K562 (cell line): Measurements from ENCODE around the gene PPT2. TPM values are rescaled to one million over a fixed set of nuclear protein-coding genes. Genes with fewer than 3 reads are reported as not detected.

Experiments used
- CEBPZ ChIP-seq: fragments of 150-350 bp; IDR thresholded peaks from 2 replicates; pipeline ENCODE4 v1.6.1; 2014; ENCODE audit warnings: low read depth, mild to moderate bottlenecking, low read length, borderline replicate concordance
- CHAMP1 ChIP-seq: fragments of 450-650 bp; IDR thresholded peaks from 2 replicates; pipeline ENCODE4 v1.6.1; 2016; ENCODE audit warnings: mild to moderate bottlenecking
- GATAD2A ChIP-seq: fragments of 450-650 bp; IDR thresholded peaks from 2 replicates; pipeline ENCODE4 v1.6.1; 2017
- HES1 ChIP-seq: fragments of 450-650 bp; IDR thresholded peaks from 2 replicates; pipeline ENCODE4 v1.6.1; 2016; ENCODE audit warnings: low read depth, mild to moderate bottlenecking, moderate library complexity
- HSF4 ChIP-seq: fragments of 250-450 bp; sonication (Bioruptor Pico); IDR thresholded peaks from 2 replicates; pipeline ENCODE4 v2.1.2; 2022; ENCODE audit warnings: mild to moderate bottlenecking, moderate library complexity, borderline replicate concordance
- NRF1 ChIP-seq, 2 experiments: fragments of 450-650 bp; IDR thresholded peaks in 1 of 2; conservative IDR thresholded peaks in 1 of 2; 2 replicates each; pipeline ENCODE4 v1.6.1; 2014; ENCODE audit warnings: mild to moderate bottlenecking in 2 of 2
- PHB2 ChIP-seq: fragments of 450-650 bp; IDR thresholded peaks from 2 replicates; pipeline ENCODE4 v1.6.1; 2017; ENCODE audit warnings: low read depth
- PHTF2 ChIP-seq: fragments of 250-450 bp; sonication (Bioruptor Pico); IDR thresholded peaks from 2 replicates; pipeline ENCODE4 v1.5.0; 2021; ENCODE audit warnings: mild to moderate bottlenecking
- PRMT5 ChIP-seq: sonication (generic); formaldehyde crosslinking; IDR thresholded peaks from 2 replicates; pipeline ENCODE4 v1.5.0; 2020; ENCODE audit warnings: missing genetic modification reagents
- RBM34 ChIP-seq: fragments of 200-400 bp; formaldehyde crosslinking; IDR thresholded peaks from 2 replicates; pipeline ENCODE4 v1.6.1; 2018; ENCODE audit warnings: low read length, borderline replicate concordance; ENCODE audit not compliant: insufficient read depth
- TCF3 ChIP-seq: sonication (generic); formaldehyde crosslinking; IDR thresholded peaks from 2 replicates; pipeline ENCODE4 v1.4.0; 2020; ENCODE audit warnings: mild to moderate bottlenecking, missing genetic modification reagents
- TEAD4 ChIP-seq, 2 experiments: sonication (generic) in 1 of 2; formaldehyde crosslinking in 1 of 2; IDR thresholded peaks; 2 replicates each; pipeline versions ENCODE4 v1.6.1 to v1.8.0; 2012 to 2022; ENCODE audit warnings: borderline replicate concordance in 1 of 2, inconsistent platforms in 1 of 2, low read length in 1 of 2, mild to moderate bottlenecking in 1 of 2, missing genetic modification reagents in 1 of 2
- ZBTB12 ChIP-seq: fragments of 250-450 bp; sonication (Bioruptor Pico); IDR thresholded peaks from 2 replicates; pipeline ENCODE4 v1.4.0; 2020
- ZBTB7A ChIP-seq: IDR thresholded peaks from 2 replicates; pipeline ENCODE4 v1.6.1; 2011; ENCODE audit warnings: low read depth, mild to moderate bottlenecking, low read length, moderate library complexity, borderline replicate concordance; ENCODE audit not compliant: control insufficient read depth
- ZNF134 ChIP-seq: fragments of 250-450 bp; sonication (Bioruptor Pico); conservative IDR thresholded peaks from 2 replicates; pipeline ENCODE4 v1.4.0; 2020
- ZNF395 ChIP-seq: fragments of 200-800 bp; sonication (Bioruptor generic); IDR thresholded peaks from 2 replicates; pipeline ENCODE4 v1.6.1; 2017; ENCODE audit warnings: missing genetic modification characterization, missing compliant biosample characterization
- ZNF449 ChIP-seq: fragments of 250-450 bp; sonication (Bioruptor Pico); IDR thresholded peaks from 2 replicates; pipeline ENCODE4 v1.8.0; 2022; ENCODE audit warnings: moderate library complexity, mild to moderate bottlenecking, inconsistent platforms
- polyA plus RNA-seq, 8 experiments: library from polyadenylated mRNA; depleted of rRNA in 4 of 8; stranded (reverse) in 5 of 8; unstranded in 3 of 8; fragments of >200 nt; fragmentation: Nextera tagmentation in 2 of 8; fragmentation: Illumina TruSeq in 1 of 8; extraction: Ambion mirVana in 2 of 8; extraction: Trizol in 1 of 8; gene quantifications; 2 replicates each; pipeline versions ENCODE4 v1.2.1 to v1.2.3, GENCODE V29; 2011 to 2014; ENCODE audit warnings: inconsistent platforms in 1 of 8, missing spikeins in 1 of 8
- total RNA-seq, 7 experiments: library from RNA; depleted of rRNA in 6 of 7; stranded (reverse); fragments of >200 nt in 6 of 7; fragmentation: Illumina TruSeq in 2 of 7; extraction: Trizol in 2 of 7; gene quantifications; 2 replicates each; pipeline versions ENCODE4 v1.2.1 to v1.2.3, GENCODE V29; 2011 to 2021; ENCODE audit warnings: low replicate concordance in 1 of 7

The PPT2 gene
- total and polyA plus RNA-seq, 9 of the 15 experiments (the other 6 are each of a cell fraction or from before 2014, with no cell fraction given): 27.4 to 98.8 (median 69.9) TPM

- TF ChIP-seq HES1 (peak; percentile 79), TEAD4 (IDR thresholded peaks at IDR 0.05; ENCODE audit: low read length) (peak; percentile 93), TEAD4 (CRISPR knock-in tag; IDR thresholded peaks at IDR 0.05; ENCODE audit: borderline replicate concordance) (no peak), ZNF134 (CRISPR knock-in tag) (no peak), NRF1 (conservative IDR thresholded peaks at IDR 0.05 in 1 of 2, IDR thresholded peaks at IDR 0.05 in 1 of 2) (peak; percentile 34 to 35; a peak in 2 of 4 replicates), GATAD2A (peak; percentile 88), ZNF449 (CRISPR knock-in tag) (peak; percentile 77; the same call in 1 of the 2 replicates), TCF3 (peak; percentile 98), ZBTB12 (peak; percentile 61), HSF4 (CRISPR knock-in tag) (peak; percentile 40; the same call in 1 of the 2 replicates), ZNF395 (CRISPR knock-in tag) (peak; percentile 89), PRMT5 (no peak), PHB2 (peak; percentile 79; the same call in 1 of the 2 replicates), ZBTB7A (peak; percentile 64; the same call in 1 of the 2 replicates), CEBPZ (no peak), PHTF2 (no peak), CHAMP1 (peak; percentile 54), RBM34 (no peak)
These were observed 13.9 kb downstream of the PPT2 start (continued) for GRCh38 chr6:32167761-32168262.
